K562 (cell line): ENCODE measurements around the gene RHEBL1. TPM values are rescaled to one million over a fixed set of nuclear protein-coding genes. Genes with fewer than 3 reads are reported as not detected.

Experiments
- EP400 ChIP-seq: fragments of 450-650 bp; IDR thresholded peaks from 2 replicates; pipeline ENCODE4 v1.6.1; 2017; ENCODE audit warnings: antibody characterized with exemption, mild to moderate bottlenecking, moderate library complexity
- GABPB1 ChIP-seq: sonication (generic); formaldehyde crosslinking; IDR thresholded peaks from 2 replicates; pipeline ENCODE4 v1.8.0; 2022; ENCODE audit warnings: mild to moderate bottlenecking, missing genetic modification reagents
- GTF2A2 ChIP-seq: IDR thresholded peaks from 2 replicates; pipeline ENCODE4 v1.6.1; 2016; ENCODE audit warnings: mild to moderate bottlenecking, missing genetic modification characterization, missing compliant biosample characterization
- KAT2B ChIP-seq: IDR thresholded peaks from one replicate; pipeline ENCODE4 v1.6.1; 2012; ENCODE audit warnings: low read depth, mild to moderate bottlenecking, control low read depth, inconsistent platforms, low read length, moderate library complexity
- MYNN ChIP-seq, 2 experiments: sonication (generic); formaldehyde crosslinking in 1 of 2; IDR thresholded peaks; 2 replicates each; pipeline versions ENCODE4 v1.5.0 to v1.6.1; 2016 to 2020; ENCODE audit warnings: antibody characterized with exemption in 1 of 2, missing genetic modification reagents in 1 of 2
- SIN3A ChIP-seq, 2 experiments: fragments of 150-350 bp in 1 of 2; IDR thresholded peaks; 2 replicates each; pipeline ENCODE4 v1.6.1; 2011 to 2016; ENCODE audit warnings: borderline replicate concordance in 2 of 2, low read depth in 2 of 2, low read length in 2 of 2, mild to moderate bottlenecking in 2 of 2, moderate library complexity in 2 of 2; ENCODE audit not compliant: control insufficient read depth in 1 of 2
- STAG1 ChIP-seq: sonication (generic); formaldehyde crosslinking; IDR thresholded peaks from 2 replicates; pipeline ENCODE4 v1.5.0; 2020; ENCODE audit warnings: missing genetic modification reagents, borderline replicate concordance
- WHSC1 ChIP-seq: IDR thresholded peaks from one replicate; pipeline ENCODE4 v1.6.1; 2012; ENCODE audit warnings: low read length, control low read depth, inconsistent platforms
- XRCC4 ChIP-seq: IDR thresholded peaks from one replicate; pipeline ENCODE4 v1.6.1; 2011; ENCODE audit not compliant: insufficient read depth, insufficient read length; ENCODE audit errors: extremely low read depth
- polyA plus RNA-seq, 8 experiments: library from polyadenylated mRNA; depleted of rRNA in 4 of 8; stranded (reverse) in 5 of 8; unstranded in 3 of 8; fragments of >200 nt; fragmentation: Nextera tagmentation in 2 of 8; fragmentation: Illumina TruSeq in 1 of 8; extraction: Ambion mirVana in 2 of 8; extraction: Trizol in 1 of 8; gene quantifications; 2 replicates each; pipeline versions ENCODE4 v1.2.1 to v1.2.3, GENCODE V29; 2011 to 2014; ENCODE audit warnings: inconsistent platforms in 1 of 8, missing spikeins in 1 of 8
- total RNA-seq, 7 experiments: library from RNA; depleted of rRNA in 6 of 7; stranded (reverse); fragments of >200 nt in 6 of 7; fragmentation: Illumina TruSeq in 2 of 7; extraction: Trizol in 2 of 7; gene quantifications; 2 replicates each; pipeline versions ENCODE4 v1.2.1 to v1.2.3, GENCODE V29; 2011 to 2021; ENCODE audit warnings: low replicate concordance in 1 of 7
- TF ChIP-seq, protein P1 (sequence below): fragments of 250-450 bp; sonication (Bioruptor Pico); IDR thresholded peaks from 2 replicates; pipeline ENCODE4 v1.5.0; 2020; ENCODE audit warnings: mild to moderate bottlenecking, borderline replicate concordance
- TF ChIP-seq, protein P2 (sequence below), 2 experiments: fragments of 450-650 bp in 1 of 2; sonication (generic) in 1 of 2; formaldehyde crosslinking; conservative IDR thresholded peaks; 2 replicates each; pipeline versions ENCODE4 v1.4.0 to v1.8.1; 2020 to 2022; ENCODE audit warnings: mild to moderate bottlenecking in 1 of 2, missing genetic modification reagents in 1 of 2
- TF ChIP-seq, protein P3 (sequence below): fragments of 250-450 bp; sonication (Bioruptor Pico); IDR thresholded peaks from 2 replicates; pipeline ENCODE4 v1.4.0; 2020; ENCODE audit warnings: mild to moderate bottlenecking
- TF ChIP-seq, protein P4 (sequence below): conservative IDR thresholded peaks from 2 replicates; pipeline ENCODE4 v1.6.1; 2011; ENCODE audit warnings: low read depth, mild to moderate bottlenecking, low read length; ENCODE audit not compliant: control insufficient read depth
- TF ChIP-seq, protein P5 (sequence below): fragments of 250-450 bp; sonication (Bioruptor Pico); IDR thresholded peaks from 2 replicates; pipeline ENCODE4 v1.5.0; 2022; ENCODE audit warnings: mild to moderate bottlenecking
- TF ChIP-seq, protein P6 (sequence below): sonication (generic); formaldehyde crosslinking; IDR thresholded peaks from 2 replicates; pipeline ENCODE4 v1.8.1; 2023; ENCODE audit warnings: mild to moderate bottlenecking, missing genetic modification reagents

RHEBL1 gene
- total and polyA plus RNA-seq, 9 of the 15 experiments (the other 6 are each of a cell fraction or from before 2014, with no cell fraction given), result 4.3 to 36.1 (median 8.2) TPM

DNA sequence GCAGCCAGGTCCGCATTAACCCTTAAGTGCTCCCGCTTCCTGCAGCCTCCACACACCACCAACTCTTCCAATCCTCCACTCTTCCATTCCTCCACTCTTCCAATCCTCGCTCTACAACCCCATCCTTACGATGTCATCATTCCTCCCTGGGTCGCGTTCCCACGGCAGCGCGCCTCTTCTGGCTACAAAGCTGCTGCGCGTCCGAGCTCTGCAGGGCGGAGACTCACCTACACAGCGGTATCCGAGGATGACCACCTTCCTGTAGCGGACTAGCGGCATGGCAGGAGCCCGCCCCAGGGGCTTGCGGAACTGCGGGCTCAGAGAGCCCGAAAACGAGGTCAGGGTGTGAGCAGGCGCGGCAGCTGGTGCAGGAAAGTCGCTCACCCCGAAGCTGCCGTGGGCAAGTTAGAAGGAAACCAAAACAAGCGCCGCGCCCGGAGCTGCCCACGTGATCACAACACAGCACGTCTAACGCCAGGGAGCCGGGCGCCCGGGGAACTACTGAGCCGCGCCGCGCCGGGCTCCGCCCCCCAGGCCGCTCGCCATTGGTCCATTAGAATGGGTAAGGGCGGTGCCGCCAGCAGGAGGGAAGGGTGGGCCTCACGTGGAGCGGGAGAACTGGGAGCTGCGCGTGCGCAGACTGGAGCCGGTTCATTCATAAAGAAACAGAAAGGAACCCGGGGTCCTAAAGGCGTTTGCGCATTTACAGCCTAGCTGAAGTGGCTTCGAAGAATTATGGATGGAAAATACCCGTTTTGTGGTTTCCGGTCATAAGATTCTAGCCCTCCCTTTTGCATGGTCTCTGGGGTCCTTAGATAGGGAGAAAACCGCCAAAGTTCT is at the start of gene RHEBL1 (continued):
- TF ChIP-seq, protein P1, sequence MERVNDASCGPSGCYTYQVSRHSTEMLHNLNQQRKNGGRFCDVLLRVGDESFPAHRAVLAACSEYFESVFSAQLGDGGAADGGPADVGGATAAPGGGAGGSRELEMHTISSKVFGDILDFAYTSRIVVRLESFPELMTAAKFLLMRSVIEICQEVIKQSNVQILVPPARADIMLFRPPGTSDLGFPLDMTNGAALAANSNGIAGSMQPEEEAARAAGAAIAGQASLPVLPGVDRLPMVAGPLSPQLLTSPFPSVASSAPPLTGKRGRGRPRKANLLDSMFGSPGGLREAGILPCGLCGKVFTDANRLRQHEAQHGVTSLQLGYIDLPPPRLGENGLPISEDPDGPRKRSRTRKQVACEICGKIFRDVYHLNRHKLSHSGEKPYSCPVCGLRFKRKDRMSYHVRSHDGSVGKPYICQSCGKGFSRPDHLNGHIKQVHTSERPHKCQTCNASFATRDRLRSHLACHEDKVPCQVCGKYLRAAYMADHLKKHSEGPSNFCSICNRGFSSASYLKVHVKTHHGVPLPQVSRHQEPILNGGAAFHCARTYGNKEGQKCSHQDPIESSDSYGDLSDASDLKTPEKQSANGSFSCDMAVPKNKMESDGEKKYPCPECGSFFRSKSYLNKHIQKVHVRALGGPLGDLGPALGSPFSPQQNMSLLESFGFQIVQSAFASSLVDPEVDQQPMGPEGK (CRISPR knock-in tag), result no peak
- TF ChIP-seq STAG1 (CRISPR knock-in tag), result no peak
- no peak for TF ChIP-seq XRCC4
- no peak for TF ChIP-seq GTF2A2 (tag)
- TF ChIP-seq, protein P2, sequence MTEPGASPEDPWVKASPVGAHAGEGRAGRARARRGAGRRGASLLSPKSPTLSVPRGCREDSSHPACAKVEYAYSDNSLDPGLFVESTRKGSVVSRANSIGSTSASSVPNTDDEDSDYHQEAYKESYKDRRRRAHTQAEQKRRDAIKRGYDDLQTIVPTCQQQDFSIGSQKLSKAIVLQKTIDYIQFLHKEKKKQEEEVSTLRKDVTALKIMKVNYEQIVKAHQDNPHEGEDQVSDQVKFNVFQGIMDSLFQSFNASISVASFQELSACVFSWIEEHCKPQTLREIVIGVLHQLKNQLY (CRISPR knock-in tag; conservative IDR thresholded peaks at IDR 0.05), result 0 out of 4 replicates have a peak, but pooled peaks of 1 of the 2 experiments have one; percentile 8
- TF ChIP-seq, protein P3, sequence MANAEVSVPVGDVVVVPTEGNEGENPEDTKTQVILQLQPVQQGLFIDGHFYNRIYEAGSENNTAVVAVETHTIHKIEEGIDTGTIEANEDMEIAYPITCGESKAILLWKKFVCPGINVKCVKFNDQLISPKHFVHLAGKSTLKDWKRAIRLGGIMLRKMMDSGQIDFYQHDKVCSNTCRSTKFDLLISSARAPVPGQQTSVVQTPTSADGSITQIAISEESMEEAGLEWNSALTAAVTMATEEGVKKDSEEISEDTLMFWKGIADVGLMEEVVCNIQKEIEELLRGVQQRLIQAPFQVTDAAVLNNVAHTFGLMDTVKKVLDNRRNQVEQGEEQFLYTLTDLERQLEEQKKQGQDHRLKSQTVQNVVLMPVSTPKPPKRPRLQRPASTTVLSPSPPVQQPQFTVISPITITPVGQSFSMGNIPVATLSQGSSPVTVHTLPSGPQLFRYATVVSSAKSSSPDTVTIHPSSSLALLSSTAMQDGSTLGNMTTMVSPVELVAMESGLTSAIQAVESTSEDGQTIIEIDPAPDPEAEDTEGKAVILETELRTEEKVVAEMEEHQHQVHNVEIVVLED (CRISPR knock-in tag), result peak; percentile 60
- TF ChIP-seq EP400, result peak; percentile 86
- TF ChIP-seq KAT2B, result no peak
- TF ChIP-seq, protein P4, sequence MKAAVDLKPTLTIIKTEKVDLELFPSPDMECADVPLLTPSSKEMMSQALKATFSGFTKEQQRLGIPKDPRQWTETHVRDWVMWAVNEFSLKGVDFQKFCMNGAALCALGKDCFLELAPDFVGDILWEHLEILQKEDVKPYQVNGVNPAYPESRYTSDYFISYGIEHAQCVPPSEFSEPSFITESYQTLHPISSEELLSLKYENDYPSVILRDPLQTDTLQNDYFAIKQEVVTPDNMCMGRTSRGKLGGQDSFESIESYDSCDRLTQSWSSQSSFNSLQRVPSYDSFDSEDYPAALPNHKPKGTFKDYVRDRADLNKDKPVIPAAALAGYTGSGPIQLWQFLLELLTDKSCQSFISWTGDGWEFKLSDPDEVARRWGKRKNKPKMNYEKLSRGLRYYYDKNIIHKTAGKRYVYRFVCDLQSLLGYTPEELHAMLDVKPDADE, result no peak; the same call in 1 of the 2 replicates
- TF ChIP-seq GABPB1 (CRISPR knock-in tag), result peak; percentile 43; the same call in 1 of the 2 replicates
- TF ChIP-seq SIN3A (IDR thresholded peaks at IDR 0.05; ENCODE audit: borderline replicate concordance in 2 of 2, control insufficient read depth in 1 of 2, low read depth in 2 of 2, low read length in 2 of 2), result peak; percentile 54 to 73; a peak in 2 of 4 replicates
- TF ChIP-seq WHSC1, result no peak
- peak; percentile 40; the same call in 1 of the 2 replicates for TF ChIP-seq MYNN (IDR thresholded peaks at IDR 0.05)
- TF ChIP-seq MYNN (CRISPR knock-in tag; IDR thresholded peaks at IDR 0.05), result no peak
- TF ChIP-seq, protein P5, sequence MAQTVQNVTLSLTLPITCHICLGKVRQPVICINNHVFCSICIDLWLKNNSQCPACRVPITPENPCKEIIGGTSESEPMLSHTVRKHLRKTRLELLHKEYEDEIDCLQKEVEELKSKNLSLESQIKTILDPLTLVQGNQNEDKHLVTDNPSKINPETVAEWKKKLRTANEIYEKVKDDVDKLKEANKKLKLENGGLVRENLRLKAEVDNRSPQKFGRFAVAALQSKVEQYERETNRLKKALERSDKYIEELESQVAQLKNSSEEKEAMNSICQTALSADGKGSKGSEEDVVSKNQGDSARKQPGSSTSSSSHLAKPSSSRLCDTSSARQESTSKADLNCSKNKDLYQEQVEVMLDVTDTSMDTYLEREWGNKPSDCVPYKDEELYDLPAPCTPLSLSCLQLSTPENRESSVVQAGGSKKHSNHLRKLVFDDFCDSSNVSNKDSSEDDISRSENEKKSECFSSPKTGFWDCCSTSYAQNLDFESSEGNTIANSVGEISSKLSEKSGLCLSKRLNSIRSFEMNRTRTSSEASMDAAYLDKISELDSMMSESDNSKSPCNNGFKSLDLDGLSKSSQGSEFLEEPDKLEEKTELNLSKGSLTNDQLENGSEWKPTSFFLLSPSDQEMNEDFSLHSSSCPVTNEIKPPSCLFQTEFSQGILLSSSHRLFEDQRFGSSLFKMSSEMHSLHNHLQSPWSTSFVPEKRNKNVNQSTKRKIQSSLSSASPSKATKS (CRISPR knock-in tag), result no peak
- TF ChIP-seq, protein P6, sequence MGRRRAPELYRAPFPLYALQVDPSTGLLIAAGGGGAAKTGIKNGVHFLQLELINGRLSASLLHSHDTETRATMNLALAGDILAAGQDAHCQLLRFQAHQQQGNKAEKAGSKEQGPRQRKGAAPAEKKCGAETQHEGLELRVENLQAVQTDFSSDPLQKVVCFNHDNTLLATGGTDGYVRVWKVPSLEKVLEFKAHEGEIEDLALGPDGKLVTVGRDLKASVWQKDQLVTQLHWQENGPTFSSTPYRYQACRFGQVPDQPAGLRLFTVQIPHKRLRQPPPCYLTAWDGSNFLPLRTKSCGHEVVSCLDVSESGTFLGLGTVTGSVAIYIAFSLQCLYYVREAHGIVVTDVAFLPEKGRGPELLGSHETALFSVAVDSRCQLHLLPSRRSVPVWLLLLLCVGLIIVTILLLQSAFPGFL (CRISPR knock-in tag), result no peak
